ENCODE measurements around the gene CHAC2.
"Not testable (repeated sequence)": the region's sequence is repeated elsewhere in the genome, so short reads cannot be mapped to it uniquely, and the experiment has no call there.

Gene CHAC2

DNA sequence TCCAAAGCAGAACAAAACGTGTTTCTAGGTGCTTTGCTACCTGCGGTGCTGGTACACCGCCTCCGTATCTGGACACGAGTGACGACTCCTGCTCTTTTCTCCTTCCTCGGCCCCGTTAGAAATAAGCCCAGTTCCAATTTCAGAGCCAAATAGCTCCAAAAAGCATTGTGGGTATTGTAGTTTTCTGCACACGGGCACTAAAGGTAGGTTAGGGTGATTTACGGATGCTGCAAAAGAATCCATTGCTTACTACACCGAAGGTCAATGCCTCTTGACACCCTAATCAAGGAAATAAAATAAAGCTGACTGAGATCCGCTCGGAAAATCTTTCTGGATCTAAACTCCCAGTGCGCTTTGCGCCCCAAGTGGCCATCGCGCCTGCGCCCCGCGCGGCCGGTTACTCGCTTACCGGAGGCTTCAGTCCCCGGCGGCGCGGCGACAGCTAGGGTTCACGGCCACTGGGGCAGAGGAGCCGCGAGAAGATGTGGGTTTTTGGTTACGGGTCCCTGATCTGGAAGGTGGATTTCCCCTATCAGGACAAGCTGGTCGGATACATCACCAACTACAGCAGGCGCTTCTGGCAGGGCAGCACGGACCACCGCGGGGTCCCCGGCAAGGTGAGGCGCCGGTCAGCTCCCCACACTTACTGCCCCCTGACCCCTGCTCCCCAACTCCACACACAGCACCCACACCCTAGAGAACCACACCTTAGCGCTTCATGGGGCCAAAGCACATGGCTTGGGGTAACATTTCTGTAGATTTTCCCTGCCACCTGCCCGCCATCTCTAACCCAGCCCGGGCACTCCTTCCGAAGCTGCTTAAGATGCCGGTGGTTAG, at the start of gene CHAC2:
TSS of gene CHAC2 (plus strand) at position 400 of the 837 bp plus-strand sequence. CDS start at position 483, 83 bp downstream.
- DNase-seq, result peak; percentile 96

DNA sequence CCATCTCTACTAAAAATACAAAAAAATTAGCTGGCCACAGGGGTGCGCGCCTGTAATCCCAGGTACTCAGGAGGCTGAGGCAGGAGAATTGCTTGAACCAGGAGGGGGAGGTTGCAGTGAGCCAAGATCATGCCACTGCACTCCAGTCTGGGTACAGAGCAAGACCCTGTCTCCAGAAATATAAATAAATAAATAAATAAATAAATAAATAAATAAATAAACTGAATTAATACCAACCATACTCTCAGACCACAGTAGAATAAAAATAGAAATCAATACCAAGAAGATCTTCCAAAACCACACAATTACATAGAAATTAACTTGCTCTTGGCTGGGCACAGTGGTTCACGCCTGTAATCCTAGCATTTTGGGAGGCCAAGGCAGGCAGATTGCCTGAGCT, 46.7 kb upstream of the CHAC2 start:
- DNase-seq, result not testable (repeated sequence)

DNA sequence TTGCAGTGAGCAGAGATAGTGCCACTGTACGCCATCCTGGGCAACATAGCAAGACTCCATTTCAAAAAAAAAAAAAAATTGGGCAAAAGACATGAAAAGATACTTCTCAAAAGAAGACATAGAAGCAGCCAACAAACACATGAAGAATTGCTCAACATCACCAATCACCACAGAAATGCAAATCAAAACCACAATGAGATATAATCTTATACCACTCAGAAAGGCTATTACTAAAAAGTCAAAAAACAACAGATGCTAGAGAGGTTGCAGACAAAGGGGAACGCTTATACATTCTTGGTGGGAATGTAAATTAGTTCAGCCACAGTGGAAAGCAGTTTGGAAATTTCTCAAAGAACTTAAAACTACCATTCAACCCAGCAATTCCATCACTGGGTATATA, 43.1 kb upstream of the CHAC2 start:
- DNase-seq, result no peak

DNA sequence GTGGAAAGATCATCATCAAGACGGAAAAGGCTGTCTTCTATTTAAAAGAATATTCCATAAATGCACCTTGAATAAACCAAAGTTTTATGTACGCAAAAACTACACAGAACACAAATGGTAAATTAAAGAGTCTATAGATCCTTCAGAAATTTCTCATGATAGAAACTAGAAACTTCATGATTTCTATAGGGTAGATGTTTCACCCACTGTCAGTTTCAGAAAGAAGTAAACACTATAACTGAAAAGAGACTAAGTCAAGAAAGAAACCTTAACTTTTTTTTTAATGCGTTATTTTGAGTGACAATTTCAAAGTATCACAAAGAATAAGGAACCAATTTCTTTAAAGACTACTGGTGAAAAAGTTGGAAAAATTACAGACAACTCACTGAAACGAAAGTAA, 41.9 kb upstream of the CHAC2 start:
- no peak for DNase-seq

DNA sequence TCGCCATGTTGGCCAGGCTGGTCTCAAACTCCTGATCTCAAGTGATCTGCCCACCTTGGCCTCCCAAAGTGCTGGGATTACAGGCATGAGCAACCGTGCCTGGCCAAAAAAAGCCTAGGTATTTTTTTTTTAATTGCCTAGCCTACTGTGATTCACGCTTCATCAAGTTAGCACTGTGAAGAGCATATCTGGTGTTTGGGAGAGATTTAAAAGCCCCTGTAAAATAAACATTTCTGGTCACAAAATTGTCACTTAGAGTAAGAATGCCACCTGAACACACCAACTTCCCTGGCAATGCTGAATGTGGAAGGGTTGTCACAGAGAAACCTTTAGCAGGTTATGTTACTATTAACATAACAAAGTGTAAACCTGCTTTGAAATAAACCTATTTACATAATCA, 39.7 kb upstream of the CHAC2 start:
- DNase-seq, result no peak

DNA sequence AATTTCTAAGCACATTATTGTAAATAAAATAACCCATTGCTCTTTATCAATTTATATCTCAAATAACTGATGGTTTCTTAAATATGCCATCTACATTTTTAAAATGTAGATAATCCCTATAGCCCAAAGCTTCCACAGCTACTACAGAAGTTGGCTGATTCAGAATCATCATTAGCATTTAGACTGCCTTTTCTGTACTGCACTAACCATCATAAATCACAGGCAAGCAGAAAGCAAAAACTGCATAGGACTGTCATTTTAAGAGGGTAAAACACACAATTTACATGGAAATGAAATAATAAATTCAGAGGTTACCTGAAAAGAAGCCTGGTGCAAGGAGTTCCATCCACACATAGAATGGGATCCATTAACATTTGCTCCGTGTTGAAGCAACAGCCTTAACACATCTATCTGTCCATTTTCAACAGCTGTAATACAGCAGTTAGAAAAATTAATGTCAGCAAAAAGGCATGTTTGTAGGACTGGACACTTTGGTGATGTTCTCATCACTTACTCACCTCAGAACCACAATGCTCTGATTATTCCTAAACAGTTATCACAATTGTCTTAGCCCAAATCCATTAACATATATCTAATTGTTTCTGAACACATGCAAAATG, 38.4 kb upstream of the CHAC2 start:
- no peak for DNase-seq

DNA sequence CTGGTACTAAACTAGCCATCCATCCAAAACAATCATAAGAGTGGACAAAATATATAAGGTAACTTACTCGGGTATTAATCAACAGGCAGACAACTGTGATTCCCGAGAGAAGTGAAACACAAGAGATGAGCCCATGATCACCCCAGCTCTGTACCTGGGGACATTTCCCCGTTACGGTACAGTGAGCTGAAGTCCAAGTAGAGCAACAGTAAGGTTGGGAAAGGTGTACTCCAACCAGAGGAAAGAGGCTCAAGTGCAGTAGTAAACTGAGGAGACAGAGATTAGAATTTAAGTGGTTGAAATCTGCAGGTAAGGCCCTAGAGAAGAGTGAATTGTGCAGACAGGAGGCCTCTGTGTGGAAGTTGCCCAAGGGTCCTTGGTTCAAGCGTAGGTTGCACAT, 30.5 kb upstream of the CHAC2 start:
- no peak for DNase-seq

DNA sequence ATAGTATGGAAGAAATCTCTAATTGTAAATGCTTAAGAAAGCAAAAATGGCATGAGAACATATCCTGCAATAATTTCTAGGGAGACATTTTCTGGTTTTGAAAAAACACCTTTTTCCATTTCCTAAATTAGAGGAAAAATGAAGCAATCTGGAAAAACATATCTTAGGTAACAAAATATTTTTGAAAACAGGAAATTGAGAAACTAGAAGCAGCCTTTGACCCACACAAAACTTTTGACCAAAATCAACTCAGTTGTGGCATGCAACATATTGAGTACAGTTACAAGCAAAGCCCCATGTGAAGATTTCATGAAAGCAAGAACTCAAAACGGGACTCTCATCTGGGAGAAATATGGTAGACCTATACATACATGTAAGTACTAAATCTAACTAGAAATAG, 28.6 kb upstream of the CHAC2 start:
- DNase-seq, result no peak

DNA sequence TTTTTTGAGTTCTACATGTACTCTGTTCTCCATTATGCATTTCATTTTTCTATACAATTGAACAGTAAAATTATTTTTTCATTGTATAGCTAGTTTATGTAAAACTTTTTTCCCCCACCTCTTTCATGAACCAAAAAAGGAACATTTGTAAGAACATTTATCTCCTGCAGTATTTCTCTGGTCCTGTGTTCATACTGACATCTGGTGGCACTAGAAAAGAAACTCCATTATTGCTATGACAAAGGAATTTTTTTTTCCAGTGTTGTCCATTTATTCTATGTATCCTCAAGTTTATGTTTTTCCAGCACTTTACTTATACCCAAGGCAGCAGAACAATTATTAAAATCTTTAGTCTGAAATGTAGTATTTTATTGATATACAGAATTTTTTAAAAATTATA, 27.4 kb upstream of the CHAC2 start:
- DNase-seq, result peak; percentile 18

DNA sequence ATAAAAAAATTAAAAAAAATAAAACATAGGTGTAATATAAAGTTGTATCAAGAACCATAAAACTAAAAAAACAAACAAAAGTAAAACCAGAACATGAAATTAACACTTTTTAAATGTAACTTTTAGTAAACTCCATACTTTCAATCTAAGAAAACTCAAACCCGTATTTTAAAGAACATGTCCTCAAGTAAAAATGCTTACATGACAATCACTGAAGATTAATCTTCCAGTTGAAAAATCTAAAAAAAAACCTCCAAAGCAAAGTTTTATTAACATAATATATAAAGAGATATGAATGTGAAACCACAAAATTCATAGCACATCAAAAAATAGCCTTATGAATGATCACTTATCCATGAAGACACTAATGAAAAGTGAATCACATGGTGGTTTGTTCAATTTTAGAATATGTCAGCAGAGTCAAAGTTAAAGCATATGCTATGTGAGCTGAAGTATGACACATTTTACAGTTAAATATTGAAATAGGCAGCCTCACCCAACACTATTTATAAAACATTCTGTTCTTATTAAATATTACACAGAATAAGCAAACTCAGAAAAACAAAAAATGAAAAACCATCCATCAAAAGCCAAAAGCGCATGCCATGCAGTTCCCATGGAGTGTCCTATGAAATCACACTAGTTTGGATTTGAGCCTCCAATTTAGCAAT, 23.1 kb upstream of the CHAC2 start:
- no peak for DNase-seq

DNA sequence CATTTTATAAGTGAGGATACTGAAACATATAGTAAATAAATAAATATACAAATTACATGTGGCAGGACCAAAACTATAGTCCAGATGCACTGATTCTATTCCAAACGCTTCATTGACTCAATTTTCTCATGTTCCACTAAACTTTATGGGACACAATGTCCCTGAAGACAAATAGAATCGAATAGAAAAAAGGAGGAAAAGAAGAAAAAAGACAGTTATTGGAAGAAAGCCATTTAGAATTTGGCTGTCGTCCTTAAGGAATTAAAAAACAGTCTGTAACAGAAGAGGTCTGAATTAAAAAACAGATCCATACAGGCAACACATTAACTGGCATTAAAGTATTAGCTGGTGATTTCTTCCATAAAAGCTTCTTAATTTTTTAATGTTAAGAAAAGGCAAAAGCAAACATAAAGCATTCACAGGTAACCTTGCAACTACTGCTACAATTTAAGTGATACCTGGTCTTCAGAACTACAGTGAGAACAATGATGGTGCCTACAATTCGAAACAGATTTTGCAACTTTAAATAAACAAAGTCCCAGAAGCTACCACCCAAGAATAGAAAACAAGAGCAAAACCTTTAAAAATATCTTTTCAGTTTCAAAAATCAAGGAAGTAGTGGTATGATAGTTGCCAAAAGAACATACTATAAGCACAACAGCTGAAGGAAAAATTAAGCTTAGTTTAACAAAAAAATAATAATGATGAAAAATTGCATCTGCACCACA, 17.4 kb upstream of the CHAC2 start:
- no peak for DNase-seq

DNA sequence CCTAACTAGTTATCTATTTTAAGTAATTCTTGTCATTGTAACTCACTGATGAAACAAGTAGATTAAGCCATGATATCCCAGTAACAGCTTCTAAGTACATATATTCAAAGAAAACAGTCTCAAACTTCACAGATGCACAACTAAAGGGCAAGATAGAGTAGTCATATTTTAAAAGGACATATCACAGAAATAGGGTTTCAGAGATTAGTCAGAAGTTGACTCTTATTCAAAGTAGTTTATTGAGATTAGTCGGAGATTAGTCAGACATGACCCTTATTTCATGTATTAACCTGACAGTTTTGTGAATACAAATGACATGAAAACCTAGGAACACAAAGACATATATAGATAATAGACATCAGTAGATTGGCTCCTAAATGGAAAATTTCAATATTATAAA, 15.9 kb upstream of the CHAC2 start:
- DNase-seq, result no peak

DNA sequence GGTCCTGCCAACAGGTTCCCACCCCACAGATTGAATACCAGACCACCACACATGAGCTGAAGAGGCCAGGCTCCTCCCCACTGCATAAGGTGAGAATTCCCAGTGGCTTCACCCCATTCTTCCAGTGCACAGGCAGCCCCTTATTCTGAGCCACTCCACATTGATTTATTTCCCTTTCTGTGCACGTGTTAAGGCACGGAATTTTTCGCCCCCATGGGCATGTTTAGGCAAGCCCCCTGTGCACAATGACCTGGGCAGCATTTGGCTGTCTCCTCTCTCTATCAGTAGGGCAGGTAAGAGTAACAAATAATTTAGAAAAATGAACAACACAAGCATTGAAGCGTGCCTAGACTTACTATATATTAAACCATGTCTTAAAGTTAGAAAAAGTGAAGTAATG, 15.2 kb upstream of the CHAC2 start:
- no peak for DNase-seq

DNA sequence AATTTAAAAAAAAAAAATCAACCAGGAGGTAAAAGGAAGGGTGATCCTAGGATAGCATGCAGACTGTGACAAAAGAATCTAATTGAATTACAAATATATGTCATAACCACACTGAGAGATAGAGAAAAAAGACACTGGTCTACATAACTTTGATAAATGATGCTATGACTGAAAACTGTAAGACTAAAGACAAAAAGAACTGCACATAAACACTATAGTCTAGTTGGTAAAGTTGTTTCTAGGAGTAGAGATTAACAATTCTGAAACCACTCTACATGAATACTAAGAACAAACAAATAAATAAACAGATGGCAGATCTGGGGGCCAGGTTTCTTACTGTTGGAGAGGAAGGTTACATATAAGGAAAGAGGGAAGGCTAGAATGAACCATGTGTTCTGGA, 14.6 kb upstream of the CHAC2 start:
- DNase-seq, result no peak

DNA sequence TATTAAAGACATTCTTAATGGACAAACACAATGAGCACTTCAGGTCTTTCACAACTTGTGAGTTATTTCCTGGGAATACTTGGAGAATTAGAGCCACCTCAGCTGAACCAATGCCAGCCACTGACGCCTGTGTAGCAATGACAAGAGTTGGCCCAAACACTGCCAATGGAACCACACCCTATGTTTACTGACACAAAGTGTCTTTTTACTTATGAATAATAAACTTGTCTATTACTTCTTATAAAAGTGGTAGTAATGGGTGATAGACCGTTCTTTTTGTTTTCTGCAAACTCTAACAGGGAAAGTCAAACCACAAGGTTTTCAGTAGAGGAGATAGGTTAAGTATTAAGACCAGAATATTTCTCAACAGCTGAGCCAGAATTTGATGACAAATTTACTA, 12.5 kb upstream of the CHAC2 start:
- DNase-seq, result no peak

DNA sequence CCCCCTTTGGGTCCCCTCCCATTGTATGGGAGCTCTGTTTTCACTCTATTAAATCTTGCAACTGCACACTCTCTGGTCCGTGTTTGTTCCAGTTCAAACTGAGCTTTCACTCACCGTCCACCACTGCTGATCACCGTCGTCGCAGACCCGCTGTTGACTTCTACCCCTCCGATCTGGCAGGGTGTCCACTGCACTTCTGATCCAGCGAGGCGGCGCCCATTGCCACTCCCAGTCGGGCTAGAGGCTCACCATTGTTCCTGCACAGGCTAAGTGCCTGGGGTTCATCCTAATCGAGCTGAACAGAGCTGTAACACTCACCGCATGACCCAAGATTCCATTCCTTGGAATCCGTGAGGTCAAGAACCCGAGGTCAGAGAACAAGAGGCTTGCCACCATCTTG, 11.0 kb upstream of the CHAC2 start:
- DNase-seq, result no peak

DNA sequence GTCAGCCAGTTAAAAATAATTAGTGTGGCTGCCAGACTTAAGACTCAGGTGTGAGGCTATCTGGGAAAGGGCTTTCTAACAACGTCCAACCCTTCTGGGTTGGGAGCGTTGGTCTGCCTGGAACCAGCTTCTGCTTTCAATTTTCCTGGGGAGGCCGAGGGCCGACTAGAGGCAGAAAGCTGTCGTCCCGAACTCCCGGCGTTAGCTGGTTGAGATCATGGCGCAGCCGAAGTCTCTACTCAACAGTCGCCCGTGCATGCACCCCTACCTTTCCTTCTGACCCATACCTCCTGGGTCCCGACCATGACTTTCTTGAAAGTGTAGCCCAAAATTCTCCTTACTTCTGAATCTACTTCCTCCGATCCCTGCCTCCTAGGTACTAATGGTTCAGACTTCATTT, 10.4 kb upstream of the CHAC2 start:
- DNase-seq, result not testable (repeated sequence)

DNA sequence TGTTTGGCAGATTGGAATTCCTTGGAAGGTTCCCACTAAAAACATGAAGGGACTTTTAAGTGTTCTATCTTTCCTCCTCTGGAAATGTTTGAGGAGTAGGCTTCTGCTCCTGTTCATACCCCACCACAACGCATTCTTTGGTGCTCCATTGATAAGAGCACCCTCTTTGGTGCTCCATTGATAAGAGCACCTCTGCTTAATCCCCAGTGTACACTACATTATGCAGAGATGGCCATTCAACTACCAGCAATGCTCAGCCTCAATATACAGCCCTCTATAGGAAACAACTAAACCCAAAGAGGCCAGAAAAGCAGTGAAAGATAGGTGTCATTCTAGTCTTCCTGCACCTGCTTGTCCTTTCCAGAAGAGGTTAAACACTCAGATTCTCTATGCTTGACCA, 1.8 kb upstream of the CHAC2 start:
- no peak for DNase-seq

DNA sequence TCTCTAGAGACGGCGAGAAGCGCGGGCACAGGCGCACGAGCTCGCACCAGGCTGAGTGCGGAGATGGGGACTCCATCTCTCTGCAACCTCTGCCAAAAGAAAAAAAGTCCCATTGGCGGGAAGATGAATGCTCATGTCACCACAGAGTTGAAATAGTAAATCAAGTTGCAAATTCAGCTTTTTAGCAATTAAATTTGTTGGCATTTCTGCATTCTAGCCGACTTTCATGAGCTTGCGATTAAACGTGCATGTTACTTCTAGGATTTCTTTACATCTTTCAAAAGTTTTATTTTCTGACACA, 588 bp downstream of the CHAC2 start:
- peak; percentile 63 for DNase-seq

DNA sequence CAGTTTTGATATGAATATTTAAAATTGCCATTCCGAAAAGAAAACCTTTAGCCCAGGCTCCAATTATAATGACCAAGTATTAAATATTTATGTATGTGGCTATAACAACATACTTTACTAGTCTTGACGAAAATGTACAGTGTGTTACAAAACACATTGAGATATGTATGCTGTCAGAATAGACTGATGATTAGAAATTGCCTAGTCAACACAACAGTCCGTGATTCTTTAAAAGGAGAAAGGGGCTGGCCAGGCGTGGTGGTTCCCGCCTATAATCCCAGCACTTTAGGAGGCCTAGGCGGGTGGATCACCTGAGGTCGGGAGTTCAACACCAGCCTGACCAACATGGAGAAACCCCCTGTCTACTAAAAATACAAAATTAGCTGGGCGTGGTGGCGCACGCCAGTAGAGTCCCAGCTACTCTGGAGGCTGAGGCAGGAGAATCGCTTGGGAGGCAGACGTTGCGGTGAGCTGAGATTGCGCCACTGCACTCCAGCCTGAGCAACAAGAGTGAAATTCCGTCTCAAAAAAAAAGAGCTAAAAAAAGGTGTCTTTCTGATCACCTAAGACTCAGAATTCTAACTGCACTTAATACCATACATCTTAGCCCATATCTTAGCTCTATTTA, 1.8 kb downstream of the CHAC2 start:
- no peak for DNase-seq

DNA sequence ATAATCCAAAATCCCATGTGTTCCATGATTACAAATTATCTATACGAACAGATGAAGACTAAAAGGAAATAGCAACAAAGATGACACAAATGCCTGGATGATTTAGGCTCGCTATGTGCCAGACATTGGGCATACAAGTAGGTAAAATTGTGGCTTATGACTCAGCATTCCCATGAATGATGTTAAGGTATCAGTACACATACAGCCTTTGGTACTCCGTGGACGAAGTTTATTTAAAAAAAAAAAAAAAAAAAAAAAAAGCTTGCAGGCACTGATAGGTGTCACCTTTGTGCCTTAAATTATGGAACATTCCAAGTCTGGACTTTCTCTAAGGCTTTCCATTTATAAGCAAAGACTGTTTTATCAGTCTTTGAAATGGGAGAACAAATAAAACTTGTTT, 2.7 kb downstream of the CHAC2 start:
- DNase-seq, result no peak

DNA sequence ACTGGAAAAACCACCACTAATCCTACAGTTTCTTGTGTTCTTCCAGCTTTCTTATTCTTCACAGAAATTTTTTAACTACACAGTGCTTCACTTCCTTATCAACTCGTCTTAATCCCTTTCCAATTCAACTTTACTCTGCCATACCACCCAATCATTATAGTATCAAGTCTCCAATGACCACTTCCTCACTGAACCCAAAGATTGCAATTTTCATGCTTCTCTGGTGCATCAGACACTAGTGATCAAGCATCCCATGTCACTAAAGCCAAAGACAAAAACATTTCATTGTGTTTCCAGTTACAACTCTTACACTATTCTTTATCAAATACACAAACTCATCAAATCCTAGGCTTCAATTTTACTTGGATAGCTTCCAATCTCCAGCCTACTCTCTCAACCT, 9.5 kb downstream of the CHAC2 start:
- DNase-seq, result no peak

DNA sequence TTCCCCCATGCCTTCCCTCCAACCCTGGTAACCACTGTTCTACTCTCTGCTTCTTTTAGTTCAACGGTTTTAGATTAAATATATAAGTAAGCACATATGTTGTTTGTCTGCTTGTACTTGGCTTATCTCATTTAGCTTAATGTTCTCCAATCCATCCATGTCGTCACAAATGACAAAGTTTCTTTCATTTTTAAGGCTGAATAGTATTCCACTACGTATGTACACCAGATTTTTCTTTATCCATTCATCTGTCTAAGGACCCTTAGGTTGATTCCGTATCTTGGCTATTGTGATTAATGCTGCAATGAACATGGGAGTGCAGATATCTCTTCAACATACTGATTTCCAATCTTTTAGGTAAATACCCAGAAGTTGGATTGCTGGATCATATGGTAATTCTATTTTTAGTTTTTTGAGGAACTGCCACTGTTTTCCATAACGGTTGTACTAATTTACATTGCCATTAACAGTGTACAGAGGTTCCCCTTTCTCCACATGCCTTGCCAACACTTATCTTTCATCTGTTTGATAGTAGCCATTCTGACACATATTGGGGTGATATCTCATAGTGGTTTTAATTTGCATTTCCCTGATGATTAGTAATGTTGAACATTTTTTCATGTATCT, 11.0 kb downstream of the CHAC2 start:
- DNase-seq, result no peak

Measured in DMS79 treated with DMSO at 0.1 percent for 48 hours (cell line).